HG03432 (cell line): ENCODE measurements around the gene CFAP251.
"Not testable (repeated sequence)": the region's sequence is repeated elsewhere in the genome, so short reads cannot be mapped to it uniquely, and the experiment has no call there.

ENCODE experiments used
- ATAC-seq: cut with Tn5 transposase; IDR thresholded peaks from one replicate; pipeline ENCODE4 v1.9.1; 2021; ENCODE audit warnings: mild to moderate bottlenecking, moderate library complexity; ENCODE audit not compliant: unreplicated experiment

Gene CFAP251

GRCh38 chr12:121969726-121970125 is 51.3 kb downstream of the CFAP251 start:
- no peak for ATAC-seq

GRCh38 chr12:121970581-121971300 is 52.3 kb downstream of the CFAP251 start:
- no peak for ATAC-seq

- ATAC-seq = no peak
Observed at GRCh38 chr12:121974026-121974985, 55.9 kb downstream of the CFAP251 start.

GRCh38 chr12:121975021-121975420 is 56.6 kb downstream of the CFAP251 start:
- ATAC-seq = no peak

- no peak for ATAC-seq
Observed at GRCh38 chr12:121976950-121977349, 58.6 kb downstream of the CFAP251 start.

- ATAC-seq = peak; percentile 36
Observed at GRCh38 chr12:121980191-121980891, 61.9 kb downstream of the CFAP251 start.

- ATAC-seq = no peak
Observed at GRCh38 chr12:121980892-121981272, 62.5 kb downstream of the CFAP251 start.

GRCh38 chr12:121981456-121981855 is 63.1 kb downstream of the CFAP251 start:
- no peak for ATAC-seq

GRCh38 chr12:121982950-121983349 is 64.6 kb downstream of the CFAP251 start:
- ATAC-seq = no peak

GRCh38 chr12:121983536-121984210 is 65.3 kb downstream of the CFAP251 start:
- no peak for ATAC-seq

- ATAC-seq = no peak
Observed at GRCh38 chr12:121986489-121987245, 68.3 kb downstream of the CFAP251 start.

GRCh38 chr12:121988519-121988918 is 70.1 kb downstream of the CFAP251 start:
- not testable (repeated sequence) for ATAC-seq

GRCh38 chr12:121989276-121990113 is 71.1 kb downstream of the CFAP251 start:
- no peak for ATAC-seq

- ATAC-seq = no peak
Observed at GRCh38 chr12:121990114-121990647, 71.8 kb downstream of the CFAP251 start.

GRCh38 chr12:121990692-121991603 is 72.6 kb downstream of the CFAP251 start:
- peak; percentile 62 for ATAC-seq

- peak; percentile 80 for ATAC-seq
Observed at GRCh38 chr12:121992059-121992879, 73.9 kb downstream of the CFAP251 start.
